Neural progenitor cell (in vitro differentiated cells): ENCODE measurements around the gene HNMT. TPM values are rescaled to one million over a fixed set of nuclear protein-coding genes. Genes with fewer than 3 reads are reported as not detected.
"Not testable (repeated sequence)": the region's sequence is repeated elsewhere in the genome, so short reads cannot be mapped to it uniquely, and the experiment has no call there.

ENCODE experiments used
- DNase-seq: peaks from one replicate; pipeline ENCODE4 v3.0.0-alpha.2; 2016; ENCODE audit warnings: low spot score
- H2AFZ ChIP-seq: fragments of 200-600 bp; sonication (generic); replicated peaks from 2 replicates; pipeline ENCODE4 v1.6.1; 2016; ENCODE audit warnings: antibody characterized with exemption
- H3F3A ChIP-seq: fragments of 200-600 bp; sonication (generic); 2 replicates; pipeline ENCODE4 v1.6.1; 2016; ENCODE audit warnings: antibody characterized with exemption, low read depth
- H3K27ac ChIP-seq: fragments of 200-600 bp; sonication (generic); 2 replicates; pipeline ENCODE4 v1.5.1; 2016; ENCODE audit warnings: mild to moderate bottlenecking
- H3K27me3 ChIP-seq: fragments of 200-600 bp; sonication (generic); 2 replicates; pipeline ENCODE4 v1.6.1; 2016; ENCODE audit warnings: mild to moderate bottlenecking, moderate library complexity
- H3K36me3 ChIP-seq: fragments of 200-600 bp; sonication (generic); 2 replicates; pipeline ENCODE4 v1.5.1; 2016
- H3K4me1 ChIP-seq: fragments of 200-600 bp; sonication (generic); 2 replicates; pipeline ENCODE4 v1.6.1; 2016; ENCODE audit warnings: mixed run types
- H3K4me2 ChIP-seq: fragments of 200-600 bp; sonication (generic); 2 replicates; pipeline ENCODE4 v1.6.1; 2016
- H3K4me3 ChIP-seq: fragments of 200-600 bp; sonication (generic); 2 replicates; pipeline ENCODE4 v1.5.1; 2016
- H3K79me2 ChIP-seq: fragments of 200-600 bp; sonication (generic); 2 replicates; pipeline ENCODE4 v1.6.1; 2016; ENCODE audit warnings: low read depth
- H3K9ac ChIP-seq: fragments of 200-600 bp; sonication (generic); 2 replicates; pipeline ENCODE4 v1.6.1; 2016
- H3K9me3 ChIP-seq: fragments of 200-600 bp; sonication (generic); 2 replicates; pipeline ENCODE4 v1.5.1; 2016; ENCODE audit warnings: low read depth
- H4K20me1 ChIP-seq: fragments of 200-600 bp; sonication (generic); 2 replicates; pipeline ENCODE4 v1.6.1; 2016; ENCODE audit warnings: low read depth
- H3K27ac Mint-ChIP-seq: 3 replicates; pipeline ENCODE4 v1.8.0; 2021; ENCODE audit warnings: mixed read lengths
- H3K27me3 Mint-ChIP-seq: 2 replicates; pipeline ENCODE4 v1.8.0; 2022; ENCODE audit warnings: low read depth, mild to moderate bottlenecking, inconsistent platforms, moderate library complexity, mixed read lengths; ENCODE audit not compliant: insufficient read depth
- H3K36me3 Mint-ChIP-seq: 3 replicates; pipeline ENCODE4 v1.8.0; 2021; ENCODE audit warnings: mixed read lengths
- H3K4me1 Mint-ChIP-seq: 3 replicates; pipeline ENCODE4 v1.8.0; 2021; ENCODE audit warnings: mixed read lengths
- H3K4me3 Mint-ChIP-seq: 3 replicates; pipeline ENCODE4 v1.8.0; 2021; ENCODE audit warnings: mild to moderate bottlenecking, moderate library complexity, mixed read lengths
- H3K9me3 Mint-ChIP-seq: 3 replicates; pipeline ENCODE4 v1.8.0; 2020; ENCODE audit warnings: mixed read lengths
- EZH2 ChIP-seq: fragments of 200-600 bp; sonication (generic); IDR thresholded peaks from 2 replicates; pipeline ENCODE4 v1.6.1; 2017; ENCODE audit warnings: antibody characterized with exemption, mild to moderate bottlenecking, moderate library complexity
- EZH2phosphoT487 ChIP-seq: fragments of 200-600 bp; sonication (generic); IDR thresholded peaks from 2 replicates; pipeline ENCODE4 v1.6.1; 2017; ENCODE audit warnings: antibody characterized with exemption
- total RNA-seq: library from RNA; depleted of rRNA; stranded (reverse); fragments of >200 nt; gene quantifications from 2 replicates; pipeline ENCODE4 v1.2.3, GENCODE V29; 2015; ENCODE audit warnings: low replicate concordance
- TF ChIP-seq, protein P1 (sequence below): fragments of 200-600 bp; sonication (generic); IDR thresholded peaks from 2 replicates; pipeline ENCODE4 v1.5.1; 2017; ENCODE audit warnings: antibody characterized with exemption, mild to moderate bottlenecking

The HNMT gene
- total RNA-seq, 1 donor from 2014 or later: 1.6 TPM

DNA sequence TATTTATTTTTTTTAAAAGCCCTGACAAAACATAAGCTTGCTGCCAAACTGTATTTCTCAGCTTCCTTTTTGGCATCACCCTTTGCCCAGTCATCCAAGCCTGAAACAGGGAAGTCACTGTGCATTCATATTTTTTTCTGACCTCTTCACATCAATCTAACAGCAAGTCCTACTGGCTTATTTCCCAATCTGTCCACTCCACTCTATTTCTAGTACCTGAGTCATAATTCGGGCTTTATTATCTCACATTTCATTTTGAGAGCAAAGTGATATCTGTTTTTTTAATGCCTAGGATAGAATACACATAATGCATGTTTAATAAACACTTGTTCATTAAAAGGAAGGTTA lies 5.1 kb downstream of the HNMT start:
- no peak overlapping the region for H3K27ac Mint-ChIP-seq
- no peaks in the 10 kb centered on the region for H3K79me2 ChIP-seq
- H3K4me3 Mint-ChIP-seq: no peak overlapping the region
- H3F3A ChIP-seq: no peaks in the 10 kb centered on the region
- H3K4me2 ChIP-seq: no peak overlapping the region
- no peaks in the 10 kb centered on the region for H3K9me3 ChIP-seq
- no peaks in the 10 kb centered on the region for H3K27me3 ChIP-seq
- H2AFZ ChIP-seq: no peak overlapping the region
- H4K20me1 ChIP-seq: no peaks in the 10 kb centered on the region
- H3K4me1 ChIP-seq: peaks cover 10% of the 10 kb centered on the region
- no peak overlapping the region for H3K27ac ChIP-seq
- no peaks in the 10 kb centered on the region for H3K9me3 Mint-ChIP-seq
- H3K4me3 ChIP-seq: no peak overlapping the region
- peaks cover 16% of the 10 kb centered on the region for H3K4me1 Mint-ChIP-seq
- no peaks in the 10 kb centered on the region for H3K36me3 Mint-ChIP-seq
- no peak overlapping the region for H3K9ac ChIP-seq
- H3K36me3 ChIP-seq: no peaks in the 10 kb centered on the region
- TF ChIP-seq EZH2phosphoT487 (no peak), EZH2 (no peak)
- TF ChIP-seq, protein P1, sequence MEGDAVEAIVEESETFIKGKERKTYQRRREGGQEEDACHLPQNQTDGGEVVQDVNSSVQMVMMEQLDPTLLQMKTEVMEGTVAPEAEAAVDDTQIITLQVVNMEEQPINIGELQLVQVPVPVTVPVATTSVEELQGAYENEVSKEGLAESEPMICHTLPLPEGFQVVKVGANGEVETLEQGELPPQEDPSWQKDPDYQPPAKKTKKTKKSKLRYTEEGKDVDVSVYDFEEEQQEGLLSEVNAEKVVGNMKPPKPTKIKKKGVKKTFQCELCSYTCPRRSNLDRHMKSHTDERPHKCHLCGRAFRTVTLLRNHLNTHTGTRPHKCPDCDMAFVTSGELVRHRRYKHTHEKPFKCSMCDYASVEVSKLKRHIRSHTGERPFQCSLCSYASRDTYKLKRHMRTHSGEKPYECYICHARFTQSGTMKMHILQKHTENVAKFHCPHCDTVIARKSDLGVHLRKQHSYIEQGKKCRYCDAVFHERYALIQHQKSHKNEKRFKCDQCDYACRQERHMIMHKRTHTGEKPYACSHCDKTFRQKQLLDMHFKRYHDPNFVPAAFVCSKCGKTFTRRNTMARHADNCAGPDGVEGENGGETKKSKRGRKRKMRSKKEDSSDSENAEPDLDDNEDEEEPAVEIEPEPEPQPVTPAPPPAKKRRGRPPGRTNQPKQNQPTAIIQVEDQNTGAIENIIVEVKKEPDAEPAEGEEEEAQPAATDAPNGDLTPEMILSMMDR: no peak
- H3K27me3 Mint-ChIP-seq: no peaks in the 10 kb centered on the region
- no peak for DNase-seq

DNA sequence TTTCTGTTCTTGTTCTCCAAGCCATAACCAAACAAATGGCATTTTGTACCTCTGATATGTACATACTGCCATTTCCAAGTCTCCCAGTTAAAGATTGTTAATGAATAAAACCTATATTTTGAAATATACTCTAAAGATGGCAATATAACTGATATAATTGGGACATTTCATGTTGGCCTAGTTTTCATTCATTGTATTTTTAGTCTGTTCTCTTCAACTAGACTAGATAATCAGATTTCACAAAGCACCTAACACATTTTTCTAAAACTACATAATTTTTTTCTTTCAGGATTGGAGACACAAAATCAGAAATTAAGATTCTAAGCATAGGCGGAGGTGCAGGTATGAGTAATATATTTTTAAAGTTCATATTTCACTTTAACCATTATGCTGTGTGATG lies 5.6 kb downstream of the HNMT start:
- H3K4me2 ChIP-seq: no peak overlapping the region
- no peak overlapping the region for H3K4me3 Mint-ChIP-seq
- H3F3A ChIP-seq: no peaks in the 10 kb centered on the region
- no peak overlapping the region for H3K4me3 ChIP-seq
- peaks cover 5% of the 10 kb centered on the region for H3K4me1 ChIP-seq
- H3K9ac ChIP-seq: no peak overlapping the region
- H3K27ac ChIP-seq: no peak overlapping the region
- no peaks in the 10 kb centered on the region for H3K27me3 Mint-ChIP-seq
- H3K4me1 Mint-ChIP-seq: peaks cover 12% of the 10 kb centered on the region
- H3K27me3 ChIP-seq: no peaks in the 10 kb centered on the region
- no peaks in the 10 kb centered on the region for H4K20me1 ChIP-seq
- no peaks in the 10 kb centered on the region for H3K79me2 ChIP-seq
- H3K9me3 Mint-ChIP-seq: no peaks in the 10 kb centered on the region
- no peak overlapping the region for H2AFZ ChIP-seq
- H3K36me3 Mint-ChIP-seq: no peaks in the 10 kb centered on the region
- no peaks in the 10 kb centered on the region for H3K36me3 ChIP-seq
- TF ChIP-seq EZH2 (no peak), EZH2phosphoT487 (no peak)
- TF ChIP-seq, protein P1: no peak
- no peak overlapping the region for H3K27ac Mint-ChIP-seq
- no peak for DNase-seq
- H3K9me3 ChIP-seq: no peaks in the 10 kb centered on the region

DNA sequence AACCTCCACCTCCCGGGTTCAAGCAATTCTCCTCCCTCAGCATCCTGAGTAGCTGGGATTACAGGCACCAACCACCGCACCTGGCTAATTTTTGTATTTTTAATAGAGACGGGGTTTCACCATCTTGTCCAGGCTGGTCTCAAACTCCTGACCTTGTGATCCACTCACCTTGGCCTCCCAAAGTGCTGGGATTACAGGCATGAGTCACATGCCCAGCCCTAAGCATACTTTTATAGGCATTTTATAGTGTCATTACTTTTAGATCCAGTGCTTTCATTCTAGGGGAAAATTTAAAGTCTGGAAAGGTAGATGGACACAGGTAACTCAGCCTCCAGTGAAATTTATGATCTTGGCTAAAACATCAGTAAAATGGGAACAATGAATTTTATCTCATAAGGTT lies 7.0 kb downstream of the HNMT start:
- not testable (repeated sequence) for H3F3A ChIP-seq, H3K9ac ChIP-seq, H3K4me1 ChIP-seq, H3K36me3 ChIP-seq, H3K27ac Mint-ChIP-seq, H3K4me1 Mint-ChIP-seq, H2AFZ ChIP-seq, H3K27me3 Mint-ChIP-seq, H3K4me3 ChIP-seq, H3K9me3 Mint-ChIP-seq, H3K36me3 Mint-ChIP-seq, H3K27ac ChIP-seq, DNase-seq, H3K9me3 ChIP-seq, H3K4me2 ChIP-seq, H3K4me3 Mint-ChIP-seq, H3K79me2 ChIP-seq, H4K20me1 ChIP-seq, H3K27me3 ChIP-seq

DNA sequence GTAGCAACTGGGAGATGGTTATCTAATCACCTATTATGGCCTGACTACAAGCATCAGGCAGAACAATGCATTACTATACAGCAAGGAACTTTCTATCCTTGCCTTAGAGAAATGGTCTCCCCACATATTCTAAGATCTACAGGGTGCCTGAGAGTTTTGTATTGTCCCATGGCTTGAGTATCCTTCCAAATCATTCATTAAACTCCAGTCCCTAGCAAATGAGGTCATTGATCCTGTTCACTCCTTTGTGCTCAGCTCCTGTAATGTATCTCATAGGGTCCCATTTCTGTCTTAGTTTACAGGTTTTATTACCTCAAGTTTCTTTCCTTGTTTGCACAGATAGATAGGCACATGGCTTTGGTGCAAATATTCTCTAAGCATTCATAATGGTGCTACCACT lies 9.0 kb downstream of the HNMT start:
- Histone ChIP-seq H3K9me3 (no peaks in the 10 kb centered on the region), H3K4me1 (no peaks in the 10 kb centered on the region), H3F3A (no peaks in the 10 kb centered on the region), H3K4me2 (no peak overlapping the region), H3K36me3 (no peaks in the 10 kb centered on the region), H3K27me3 (no peaks in the 10 kb centered on the region), H3K79me2 (no peaks in the 10 kb centered on the region), H3K9ac (no peak overlapping the region), H3K27ac (no peak overlapping the region), H3K4me3 (no peak overlapping the region), H2AFZ (no peak overlapping the region), H4K20me1 (no peaks in the 10 kb centered on the region)
- H3K36me3 Mint-ChIP-seq: no peaks in the 10 kb centered on the region
- H3K27ac Mint-ChIP-seq: no peak overlapping the region
- TF ChIP-seq, protein P1: no peak
- TF ChIP-seq EZH2phosphoT487 (no peak), EZH2 (no peak)
- no peak overlapping the region for H3K4me3 Mint-ChIP-seq
- H3K27me3 Mint-ChIP-seq: no peaks in the 10 kb centered on the region
- H3K9me3 Mint-ChIP-seq: no peaks in the 10 kb centered on the region
- no peak for DNase-seq
- H3K4me1 Mint-ChIP-seq: peaks cover 8% of the 10 kb centered on the region
